HepG2 (cell line): ENCODE measurements around the gene LBX2. TPM values are rescaled to one million over a fixed set of nuclear protein-coding genes. Genes with fewer than 3 reads are reported as not detected.

Experiments used
- DR1 ChIP-seq: sonication (generic); formaldehyde crosslinking; IDR thresholded peaks from 2 replicates; pipeline ENCODE4 v1.8.0; 2021; ENCODE audit warnings: mild to moderate bottlenecking, missing genetic modification reagents, inconsistent platforms
- E2F5 ChIP-seq: sonication (generic); formaldehyde crosslinking; conservative IDR thresholded peaks from 2 replicates; pipeline ENCODE4 v1.4.0; 2020; ENCODE audit warnings: missing genetic modification reagents
- GMEB1 ChIP-seq: sonication (generic); formaldehyde crosslinking; IDR thresholded peaks from 2 replicates; pipeline ENCODE4 v1.5.1; 2020; ENCODE audit warnings: missing genetic modification reagents, mild to moderate bottlenecking, borderline replicate concordance
- HDAC6 ChIP-seq: fragments of 200-600 bp; sonication (generic); IDR thresholded peaks from 2 replicates; pipeline ENCODE4 v1.7.0; 2017; ENCODE audit warnings: mild to moderate bottlenecking, antibody characterized with exemption, low read length, low read depth
- HIC2 ChIP-seq: sonication (generic); formaldehyde crosslinking; IDR thresholded peaks from 2 replicates; pipeline ENCODE4 v1.9.0; 2022; ENCODE audit warnings: low read depth, missing genetic modification reagents
- HOXA5 ChIP-seq: sonication (generic); formaldehyde crosslinking; IDR thresholded peaks from 2 replicates; pipeline ENCODE4 v1.4.0; 2020; ENCODE audit warnings: missing genetic modification reagents
- MIXL1 ChIP-seq: IDR thresholded peaks from 2 replicates; pipeline ENCODE4 v1.6.1; 2016
- MZF1 ChIP-seq: sonication (generic); formaldehyde crosslinking; IDR thresholded peaks from 2 replicates; pipeline ENCODE4 v1.8.1; 2023; ENCODE audit warnings: mild to moderate bottlenecking, missing genetic modification reagents, borderline replicate concordance
- NFE2L1 ChIP-seq: sonication (generic); formaldehyde crosslinking; IDR thresholded peaks from 2 replicates; pipeline ENCODE4 v1.4.0; 2020; ENCODE audit warnings: missing genetic modification reagents, mild to moderate bottlenecking, borderline replicate concordance
- NFRKB ChIP-seq: fragments of 450-650 bp; IDR thresholded peaks from 2 replicates; pipeline ENCODE4 v1.6.1; 2017
- PATZ1 ChIP-seq: sonication (generic); formaldehyde crosslinking; IDR thresholded peaks from 2 replicates; pipeline ENCODE4 v1.4.0; 2020; ENCODE audit warnings: missing genetic modification reagents
- PPARG ChIP-seq: conservative IDR thresholded peaks from 2 replicates; pipeline ENCODE4 v1.6.1; 2016; ENCODE audit warnings: missing biosample characterization, missing genetic modification reagents
- PRPF4 ChIP-seq: fragments of 200-400 bp; formaldehyde crosslinking; IDR thresholded peaks from 2 replicates; pipeline ENCODE4 v1.6.1; 2016; ENCODE audit warnings: low read length, low read depth; ENCODE audit not compliant: poor library complexity, severe bottlenecking
- ZBTB20 ChIP-seq: sonication (generic); formaldehyde crosslinking; IDR thresholded peaks from 2 replicates; pipeline ENCODE4 v1.8.1; 2023; ENCODE audit warnings: missing genetic modification reagents, low read depth, mild to moderate bottlenecking, borderline replicate concordance
- ZBTB33 ChIP-seq: sonication (generic); formaldehyde crosslinking; IDR thresholded peaks from 2 replicates; pipeline ENCODE4 v1.4.0; 2020; ENCODE audit warnings: missing genetic modification reagents
- ZNF235 ChIP-seq: sonication (generic); formaldehyde crosslinking; IDR thresholded peaks from 2 replicates; pipeline ENCODE4 v1.8.1; 2023; ENCODE audit warnings: mild to moderate bottlenecking, missing genetic modification reagents, borderline replicate concordance
- ZNF350 ChIP-seq: sonication (generic); formaldehyde crosslinking; IDR thresholded peaks from 2 replicates; pipeline ENCODE4 v1.4.0; 2020; ENCODE audit warnings: mild to moderate bottlenecking, low read depth, missing genetic modification reagents, borderline replicate concordance
- ZNF44 ChIP-seq: sonication (generic); formaldehyde crosslinking; IDR thresholded peaks from 2 replicates; pipeline ENCODE4 v1.5.1; 2020; ENCODE audit warnings: mild to moderate bottlenecking, missing genetic modification reagents
- ZNF510 ChIP-seq: sonication (generic); formaldehyde crosslinking; IDR thresholded peaks from 2 replicates; pipeline ENCODE4 v1.4.0; 2020; ENCODE audit warnings: low read depth, mild to moderate bottlenecking, missing genetic modification reagents
- ZNF766 ChIP-seq: sonication (generic); formaldehyde crosslinking; IDR thresholded peaks from 2 replicates; pipeline ENCODE4 v1.5.0; 2020; ENCODE audit warnings: missing genetic modification reagents, borderline replicate concordance
- polyA plus RNA-seq, 8 experiments: library from polyadenylated mRNA; depleted of rRNA in 3 of 8; stranded (reverse) in 7 of 8; unstranded in 1 of 8; fragments of >200 nt; fragmentation: Illumina TruSeq in 4 of 8; extraction: Trizol in 4 of 8; gene quantifications; 2 replicates each; pipeline versions ENCODE4 v1.2.1 to v1.2.3, GENCODE V29; 2011 to 2016; ENCODE audit warnings: low read depth in 4 of 8, missing spikeins in 1 of 8, mixed read lengths in 1 of 8; ENCODE audit not compliant: insufficient read depth in 1 of 8
- total RNA-seq, 5 experiments: library from RNA; depleted of rRNA; stranded (reverse); fragments of >200 nt; fragmentation: Illumina TruSeq; extraction: Trizol; gene quantifications; 2 replicates each; pipeline ENCODE4 v1.2.3, GENCODE V29; 2016; ENCODE audit warnings: low read depth in 1 of 5

The LBX2 gene
- total and polyA plus RNA-seq, 2 of the 13 experiments (the other 11 are each of a cell fraction or from before 2014, with no cell fraction given): 6.4 to 8.1 TPM

GRCh38 chr2:74530239-74531187 is 31.1 kb upstream of the LBX2 start (continued):
- TF ChIP-seq PATZ1 (CRISPR knock-in tag) (no peak), HDAC6 (no peak), ZNF44 (CRISPR knock-in tag) (no peak), HOXA5 (CRISPR knock-in tag) (no peak), ZBTB20 (CRISPR knock-in tag) (0 out of 2 replicates have a peak, but pooled peaks have one; percentile 39), ZNF235 (CRISPR knock-in tag) (no peak), MZF1 (no peak), ZNF766 (CRISPR knock-in tag) (no peak), MIXL1 (no peak), HIC2 (no peak), ZNF510 (CRISPR knock-in tag) (no peak), ZBTB33 (CRISPR knock-in tag) (0 out of 2 replicates have a peak, but pooled peaks have one; percentile 7), E2F5 (CRISPR knock-in tag) (no peak), GMEB1 (CRISPR knock-in tag) (no peak), NFRKB (no peak), NFE2L1 (CRISPR knock-in tag) (no peak), DR1 (CRISPR knock-in tag) (no peak), PRPF4 (peak; percentile 92), PPARG (no peak), ZNF350 (no peak)
